GM12878 (cell line): ENCODE results near the gene CFAP74. TPM values are rescaled to one million over a fixed set of nuclear protein-coding genes. Genes with fewer than 3 reads are reported as not detected.

ENCODE experiments used
- ATAC-seq: fragments of 200-7000 bp; cut with Tn5 transposase; 3 replicates; pipeline ENCODE4 v1.9.1; 2020; ENCODE audit warnings: mild to moderate bottlenecking, moderate library complexity
- BruUV-seq: library from RNA; stranded (reverse); fragments of 400-500 nt; replicated peaks from 2 replicates; lab custom pipeline; 2021; lab: Mats Ljungman, UMichigan
- CTCF ChIA-PET: fragments of 300-600 bp; sonication (Branson Sonifier 250); formaldehyde crosslinking; extraction: SDS; loops from one replicate; lab custom pipeline; 2021; ENCODE audit warnings: inconsistent platforms; lab: Yijun Ruan, JAX
- POLR2A ChIA-PET: fragments of 350-600 bp; formaldehyde crosslinking; extraction: SDS; loops from one replicate; lab custom pipeline; 2021; ENCODE audit warnings: inconsistent platforms; lab: Charles Lee
- RAD21 ChIA-PET: fragments of 300-600 bp; sonication (Branson Sonifier 250); formaldehyde crosslinking; loops from one replicate; lab custom pipeline; 2023; ENCODE audit warnings: antibody characterized with exemption; ENCODE audit not compliant: unreplicated experiment; lab: Charles Lee
- SMC1A ChIA-PET: fragments of 300-600 bp; sonication (Branson Sonifier 250); formaldehyde crosslinking; loops from one replicate; lab custom pipeline; 2023; ENCODE audit not compliant: unreplicated experiment, uncharacterized antibody; lab: Charles Lee
- DNase-seq: peaks from one replicate; pipeline ENCODE4 v3.0.0-alpha.2; 2011; ENCODE audit warnings: low read depth, low spot score
- FAIRE-seq: peaks from 3 replicates; lab custom pipeline; 2011; peaks lifted over from hg19 to GRCh38; lab: Jason Lieb, UNC
- H2AFZ ChIP-seq: 2 replicates; pipeline ENCODE4 v1.6.0; 2011; ENCODE audit warnings: low read depth, low read length, control low read depth; ENCODE audit not compliant: control insufficient read depth
- H3K27ac ChIP-seq: 2 replicates; pipeline ENCODE4 v1.5.1; 2011; ENCODE audit warnings: control low read depth; ENCODE audit not compliant: control insufficient read depth, insufficient read depth
- H3K27me3 ChIP-seq, 2 experiments: replicated peaks in 1 of 2; 2 replicates each; pipeline versions ENCODE4 v1.6.0 to v1.6.1; 2011; ENCODE audit warnings: low read length in 1 of 2; ENCODE audit not compliant: control insufficient read depth in 2 of 2, insufficient read depth in 2 of 2
- H3K36me3 ChIP-seq, 2 experiments: 2 replicates each; pipeline ENCODE4 v1.5.1; 2011; ENCODE audit warnings: low read length in 1 of 2; ENCODE audit not compliant: control insufficient read depth in 2 of 2, insufficient read depth in 2 of 2
- H3K4me1 ChIP-seq: 2 replicates; pipeline ENCODE4 v1.6.1; 2011; ENCODE audit warnings: mild to moderate bottlenecking, low read length, moderate library complexity, mixed read lengths; ENCODE audit not compliant: control insufficient read depth, insufficient read depth
- H3K4me2 ChIP-seq: 2 replicates; pipeline ENCODE4 v1.6.0; 2011; ENCODE audit warnings: control low read depth; ENCODE audit not compliant: control insufficient read depth, insufficient read depth
- H3K4me3 ChIP-seq: fragments of 200-600 bp; sonication (generic); 2 replicates; pipeline ENCODE4 v1.5.1; 2016
- H3K79me2 ChIP-seq: 2 replicates; pipeline ENCODE4 v1.6.0; 2011; ENCODE audit warnings: low read length; ENCODE audit not compliant: control insufficient read depth, insufficient read depth
- H3K9ac ChIP-seq: 2 replicates; pipeline ENCODE4 v1.8.0; 2011; ENCODE audit warnings: low read length, control low read depth, mixed read lengths; ENCODE audit not compliant: control insufficient read depth, insufficient read depth
- H3K9me3 ChIP-seq: replicated peaks from 3 replicates; pipeline ENCODE4 v1.5.1; 2011; ENCODE audit warnings: mild to moderate bottlenecking, low read length; ENCODE audit not compliant: control insufficient read depth, insufficient read depth
- H4K20me1 ChIP-seq: 2 replicates; pipeline ENCODE4 v1.6.0; 2011; ENCODE audit not compliant: control insufficient read depth, insufficient read depth
- E2F8 ChIP-seq: fragments of 450-650 bp; IDR thresholded peaks from 2 replicates; pipeline ENCODE4 v1.6.1; 2018; ENCODE audit warnings: mild to moderate bottlenecking, low read depth, moderate library complexity; ENCODE audit not compliant: partially characterized antibody
- GATAD2B ChIP-seq: fragments of 450-650 bp; conservative IDR thresholded peaks from 2 replicates; pipeline ENCODE4 v1.6.1; 2017; ENCODE audit warnings: low read depth, mild to moderate bottlenecking, moderate library complexity
- KLF5 ChIP-seq: fragments of 450-650 bp; IDR thresholded peaks from 2 replicates; pipeline ENCODE4 v1.6.1; 2014; ENCODE audit warnings: mild to moderate bottlenecking; ENCODE audit not compliant: partially characterized antibody
- MEF2B ChIP-seq: fragments of 450-650 bp; IDR thresholded peaks from 2 replicates; pipeline ENCODE4 v1.6.1; 2018; ENCODE audit warnings: mild to moderate bottlenecking, moderate library complexity; ENCODE audit not compliant: partially characterized antibody, poor library complexity, severe bottlenecking
- MYB ChIP-seq: fragments of 150-350 bp; IDR thresholded peaks from 2 replicates; pipeline ENCODE4 v1.6.1; 2014; ENCODE audit warnings: mild to moderate bottlenecking, low read depth, low read length, borderline replicate concordance
- NFXL1 ChIP-seq: fragments of 450-650 bp; IDR thresholded peaks from 2 replicates; pipeline ENCODE4 v1.6.1; 2017; ENCODE audit warnings: antibody characterized with exemption, mild to moderate bottlenecking, borderline replicate concordance
- NKRF ChIP-seq: fragments of 450-650 bp; conservative IDR thresholded peaks from 2 replicates; pipeline ENCODE4 v1.6.1; 2017; ENCODE audit warnings: mild to moderate bottlenecking, moderate library complexity
- NR2C2 ChIP-seq: IDR thresholded peaks from 2 replicates; pipeline ENCODE4 v1.6.1; 2011; ENCODE audit warnings: borderline replicate concordance, low read depth; ENCODE audit not compliant: control insufficient read depth, insufficient read length
- RELA ChIP-seq: fragments of 450-650 bp; IDR thresholded peaks from 2 replicates; pipeline ENCODE4 v1.8.0; 2014; ENCODE audit warnings: borderline replicate concordance; ENCODE audit not compliant: partially characterized antibody
- SP1 ChIP-seq: IDR thresholded peaks from one replicate; pipeline ENCODE4 v1.6.1; 2011; ENCODE audit warnings: low read depth, low read length
- SPI1 ChIP-seq: IDR thresholded peaks from 2 replicates; pipeline ENCODE4 v1.6.1; 2011; ENCODE audit warnings: low read depth, mild to moderate bottlenecking, low read length, moderate library complexity, borderline replicate concordance; ENCODE audit not compliant: insufficient read depth
- SREBF1 ChIP-seq: IDR thresholded peaks from 2 replicates; pipeline ENCODE4 v1.6.1; 2012; ENCODE audit warnings: mild to moderate bottlenecking, low read length
- TBL1XR1 ChIP-seq: IDR thresholded peaks from 2 replicates; pipeline ENCODE4 v1.6.1; 2012; ENCODE audit warnings: low read depth, low read length, improper control_type of control experiment
- ZNF622 ChIP-seq: fragments of 450-650 bp; IDR thresholded peaks from 2 replicates; pipeline ENCODE4 v1.6.1; 2017; ENCODE audit warnings: mild to moderate bottlenecking, inconsistent platforms
- WGBS: methylation state at CpG from one replicate; pipeline ENCODE4 v1.1.6; 2016; ENCODE audit warnings: low lambda C conversion rate; ENCODE audit not compliant: insufficient replicate concordance, insufficient coverage; ENCODE audit errors: missing lambda C conversion rate; 5-methylcytosine and 5-hydroxymethylcytosine counted together
- in situ Hi-C: fragments of 300-500 bp; cut with MboI; formaldehyde crosslinking; loops from 9 replicates; pipeline ENCODE4 v1.14.3; 2018; ENCODE audit warnings: mixed read lengths
- intact Hi-C: fragments of 100-400 bp; cut with micrococcal nuclease; formaldehyde crosslinking; loops from one replicate; pipeline ENCODE4 v1.14.2; 2022; ENCODE audit not compliant: unreplicated experiment
- polyA plus RNA-seq, 11 experiments: library from polyadenylated mRNA; depleted of rRNA in 4 of 11; unstranded in 6 of 11; stranded (reverse) in 5 of 11; fragments of >200 nt; fragmentation: Nextera tagmentation in 4 of 11; fragmentation: Illumina TruSeq in 1 of 11; extraction: Ambion mirVana in 4 of 11; extraction: Trizol in 1 of 11; gene quantifications; 1 replicate in 1 of 11; 2 replicates in 10 of 11; pipeline versions ENCODE4 v1.2.1 to v1.2.3, GENCODE V29; 2011 to 2016; ENCODE audit warnings: inconsistent platforms in 2 of 11, missing spikeins in 2 of 11, low read depth in 1 of 11
- total RNA-seq, 4 experiments: library from RNA; depleted of rRNA in 3 of 4; stranded (reverse); fragments of >200 nt in 3 of 4; fragmentation: Illumina TruSeq in 1 of 4; extraction: Trizol in 1 of 4; gene quantifications; 2 replicates each; pipeline versions ENCODE4 v1.2.1 to v1.2.3, GENCODE V29; 2013 to 2021
- TF ChIP-seq, protein P1 (sequence below), 3 experiments: IDR thresholded peaks in 2 of 3; conservative IDR thresholded peaks in 1 of 3; 2 replicates each; pipeline ENCODE4 v1.5.1; 2011; ENCODE audit warnings: low read depth in 3 of 3, low read length in 3 of 3, mild to moderate bottlenecking in 3 of 3, control low read depth in 2 of 3, moderate library complexity in 2 of 3, inconsistent platforms in 1 of 3, mixed read lengths in 1 of 3; ENCODE audit not compliant: control insufficient read depth in 2 of 3, insufficient read depth in 1 of 3; ENCODE audit errors: extremely low read depth in 1 of 3

Gene CFAP74
- total and polyA plus RNA-seq, 10 of the 15 experiments (the other 5 are each of a cell fraction or from before 2014, with no cell fraction given) = 0.01 TPM; not detected in 9

- WGBS = 28% methylated on average over 25 of the region's 26 CpGs
- no peak overlapping the region for H3K27ac ChIP-seq
- RAD21 ChIA-PET = no interaction called here
- no peak for TF ChIP-seq NR2C2
- TF ChIP-seq, protein P1, sequence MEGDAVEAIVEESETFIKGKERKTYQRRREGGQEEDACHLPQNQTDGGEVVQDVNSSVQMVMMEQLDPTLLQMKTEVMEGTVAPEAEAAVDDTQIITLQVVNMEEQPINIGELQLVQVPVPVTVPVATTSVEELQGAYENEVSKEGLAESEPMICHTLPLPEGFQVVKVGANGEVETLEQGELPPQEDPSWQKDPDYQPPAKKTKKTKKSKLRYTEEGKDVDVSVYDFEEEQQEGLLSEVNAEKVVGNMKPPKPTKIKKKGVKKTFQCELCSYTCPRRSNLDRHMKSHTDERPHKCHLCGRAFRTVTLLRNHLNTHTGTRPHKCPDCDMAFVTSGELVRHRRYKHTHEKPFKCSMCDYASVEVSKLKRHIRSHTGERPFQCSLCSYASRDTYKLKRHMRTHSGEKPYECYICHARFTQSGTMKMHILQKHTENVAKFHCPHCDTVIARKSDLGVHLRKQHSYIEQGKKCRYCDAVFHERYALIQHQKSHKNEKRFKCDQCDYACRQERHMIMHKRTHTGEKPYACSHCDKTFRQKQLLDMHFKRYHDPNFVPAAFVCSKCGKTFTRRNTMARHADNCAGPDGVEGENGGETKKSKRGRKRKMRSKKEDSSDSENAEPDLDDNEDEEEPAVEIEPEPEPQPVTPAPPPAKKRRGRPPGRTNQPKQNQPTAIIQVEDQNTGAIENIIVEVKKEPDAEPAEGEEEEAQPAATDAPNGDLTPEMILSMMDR (IDR thresholded peaks at IDR 0.05 in 2 of 3, conservative IDR thresholded peaks at IDR 0.05 in 1 of 3; ENCODE audit: control insufficient read depth in 2 of 3, extremely low read depth in 1 of 3, insufficient read depth in 1 of 3, low read depth in 3 of 3, low read length in 3 of 3) = no peak
- TF ChIP-seq RELA = no peak
- TF ChIP-seq MYB = no peak
- TF ChIP-seq SPI1 = no peak
- TF ChIP-seq TBL1XR1 = no peak
- TF ChIP-seq MEF2B = no peak
- TF ChIP-seq NKRF = no peak
- no peak for TF ChIP-seq KLF5
- TF ChIP-seq E2F8 = no peak
- TF ChIP-seq NFXL1 = no peak
- TF ChIP-seq SP1 = no peak
- TF ChIP-seq ZNF622 = no peak
- no peak for TF ChIP-seq SREBF1
- no peak for TF ChIP-seq GATAD2B
- H2AFZ ChIP-seq = no peak overlapping the region
- no peak overlapping the region for H3K9ac ChIP-seq
- H3K79me2 ChIP-seq = no peaks in the 10 kb centered on the region
- no TSS peak for BruUV-seq
- POLR2A ChIA-PET = no interaction called here
- SMC1A ChIA-PET = no interaction called here
- H3K4me3 ChIP-seq = no peak overlapping the region
- no peaks in the 10 kb centered on the region for H3K36me3 ChIP-seq
- FAIRE-seq = no peak
- no peaks in the 10 kb centered on the region for H3K4me1 ChIP-seq
- no peaks in the 10 kb centered on the region for H3K27me3 ChIP-seq
- CTCF ChIA-PET = no interaction called here
- no peaks in the 10 kb centered on the region for H4K20me1 ChIP-seq
- in situ Hi-C loops = no loop called here
- ATAC-seq = no peak
- no peak overlapping the region for H3K4me2 ChIP-seq
- intact Hi-C loops = no loop called here
- H3K9me3 ChIP-seq = no peaks in the 10 kb centered on the region; the same call in 2 of the 3 replicates
- no peak for DNase-seq
These were observed 77.2 kb downstream of the CFAP74 start for GRCh38 chr1:1926346-1926811.
